ENCODE data around the gene NAB2.

The NAB2 gene

DNA sequence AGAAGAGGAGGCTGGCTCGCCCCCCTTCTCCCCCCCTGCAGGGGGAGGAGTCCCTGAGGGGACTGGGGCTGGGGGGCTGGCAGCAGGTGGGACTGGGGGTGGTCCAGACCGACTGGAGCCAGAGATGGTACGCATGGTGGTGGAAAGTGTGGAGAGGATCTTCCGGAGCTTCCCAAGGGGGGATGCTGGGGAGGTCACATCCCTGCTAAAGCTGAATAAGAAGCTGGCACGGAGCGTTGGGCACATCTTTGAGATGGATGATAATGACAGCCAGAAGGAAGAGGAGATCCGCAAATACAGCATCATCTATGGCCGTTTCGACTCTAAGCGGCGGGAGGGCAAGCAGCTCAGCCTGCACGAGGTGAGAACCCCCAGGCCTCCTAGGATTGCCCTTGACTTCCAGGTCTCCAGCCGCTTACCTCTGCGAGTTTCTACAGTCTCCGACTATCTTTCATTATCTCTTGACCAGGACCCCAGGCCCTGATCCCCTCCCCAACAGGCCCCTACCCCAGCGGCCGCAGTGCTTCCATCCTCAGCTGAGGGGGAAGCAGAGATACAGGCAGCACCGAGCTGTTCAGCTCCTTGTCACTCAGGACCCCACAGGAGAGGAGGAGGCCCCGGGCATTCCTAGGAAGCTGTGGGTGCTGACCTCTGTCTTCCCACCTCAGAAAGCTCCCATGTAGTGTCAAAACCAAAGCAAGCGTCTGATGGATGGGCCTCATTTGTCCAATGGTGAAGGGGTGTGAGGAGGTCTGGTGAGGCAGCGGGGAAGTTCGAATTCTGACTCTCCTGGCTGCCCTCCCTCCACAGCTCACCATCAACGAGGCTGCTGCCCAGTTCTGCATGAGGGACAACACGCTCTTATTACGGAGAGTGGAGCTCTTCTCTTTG lies 3.0 kb downstream of the NAB2 start:
- TF ChIP-seq CREB1 (IDR thresholded peaks at IDR 0.05; ENCODE audit: low read depth) (no peak), EGR1 (IDR thresholded peaks at IDR 0.05) (no peak), YY1 (IDR thresholded peaks at IDR 0.05; ENCODE audit: low read depth) (no peak), FOXM1 (IDR thresholded peaks at IDR 0.05; ENCODE audit: borderline replicate concordance, low read depth) (no peak), NFIC (IDR thresholded peaks at IDR 0.05) (no peak), RAD21 (IDR thresholded peaks at IDR 0.05; ENCODE audit: low read depth) (no peak)

GRCh38 chr12:57092529-57092862 lies 3.6 kb downstream of the NAB2 start:
- no peak for TF ChIP-seq NFIC (IDR thresholded peaks at IDR 0.05)

- no peak for TF ChIP-seq FOXM1 (IDR thresholded peaks at IDR 0.05; ENCODE audit: borderline replicate concordance, low read depth)
- no peak for TF ChIP-seq TAF1 (IDR thresholded peaks at IDR 0.05; ENCODE audit: low read depth)
- TF ChIP-seq TEAD4 (IDR thresholded peaks at IDR 0.05), result no peak
- no peak for TF ChIP-seq ZBTB7A (IDR thresholded peaks at IDR 0.05; ENCODE audit: low read depth)
- TF ChIP-seq NFIC (IDR thresholded peaks at IDR 0.05), result no peak
- TF ChIP-seq, protein P1, sequence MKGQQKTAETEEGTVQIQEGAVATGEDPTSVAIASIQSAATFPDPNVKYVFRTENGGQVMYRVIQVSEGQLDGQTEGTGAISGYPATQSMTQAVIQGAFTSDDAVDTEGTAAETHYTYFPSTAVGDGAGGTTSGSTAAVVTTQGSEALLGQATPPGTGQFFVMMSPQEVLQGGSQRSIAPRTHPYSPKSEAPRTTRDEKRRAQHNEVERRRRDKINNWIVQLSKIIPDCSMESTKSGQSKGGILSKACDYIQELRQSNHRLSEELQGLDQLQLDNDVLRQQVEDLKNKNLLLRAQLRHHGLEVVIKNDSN (IDR thresholded peaks at IDR 0.05), result no peak
- TF ChIP-seq, protein P2, sequence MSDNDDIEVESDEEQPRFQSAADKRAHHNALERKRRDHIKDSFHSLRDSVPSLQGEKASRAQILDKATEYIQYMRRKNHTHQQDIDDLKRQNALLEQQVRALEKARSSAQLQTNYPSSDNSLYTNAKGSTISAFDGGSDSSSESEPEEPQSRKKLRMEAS (IDR thresholded peaks at IDR 0.05), result no peak
- TF ChIP-seq TCF12 (IDR thresholded peaks at IDR 0.05; ENCODE audit: low read depth), result no peak
- TF ChIP-seq YY1 (IDR thresholded peaks at IDR 0.05; ENCODE audit: low read depth), result no peak
- TF ChIP-seq REST (IDR thresholded peaks at IDR 0.05; ENCODE audit: low read depth), result no peak
These were observed 4.0 kb downstream of the NAB2 start for GRCh38 chr12:57092876-57093414.

- TF ChIP-seq CREB1 (IDR thresholded peaks at IDR 0.05; ENCODE audit: low read depth), result no peak
- no peak for TF ChIP-seq CEBPB (IDR thresholded peaks at IDR 0.05)
- TF ChIP-seq ZBTB7A (IDR thresholded peaks at IDR 0.05; ENCODE audit: low read depth), result peak; percentile 82
- TF ChIP-seq TAF1 (IDR thresholded peaks at IDR 0.05; ENCODE audit: low read depth), result no peak
- TF ChIP-seq NFIC (IDR thresholded peaks at IDR 0.05), result no peak
- peak; percentile 98 for TF ChIP-seq EGR1 (IDR thresholded peaks at IDR 0.05)
- TF ChIP-seq REST (IDR thresholded peaks at IDR 0.05; ENCODE audit: low read depth), result no peak
- peak; percentile 87 for TF ChIP-seq RAD21 (IDR thresholded peaks at IDR 0.05; ENCODE audit: low read depth)
These were observed 4.7 kb downstream of the NAB2 start for GRCh38 chr12:57093415-57094207.

- TF ChIP-seq TEAD4 (IDR thresholded peaks at IDR 0.05), result peak; percentile 47; the same call in 1 of the 2 replicates
- TF ChIP-seq YY1 (IDR thresholded peaks at IDR 0.05; ENCODE audit: low read depth), result no peak
- TF ChIP-seq, protein P2 (IDR thresholded peaks at IDR 0.05), result no peak
- TF ChIP-seq EP300 (IDR thresholded peaks at IDR 0.05; ENCODE audit: borderline replicate concordance), result no peak
- peak; percentile 47; the same call in 1 of the 2 replicates for TF ChIP-seq EGR1 (IDR thresholded peaks at IDR 0.05)
- TF ChIP-seq CEBPB (IDR thresholded peaks at IDR 0.05), result no peak
- TF ChIP-seq ZBTB7A (IDR thresholded peaks at IDR 0.05; ENCODE audit: low read depth), result no peak; the same call in 1 of the 2 replicates
These were observed 5.6 kb downstream of the NAB2 start for GRCh38 chr12:57094208-57095160.

Measured in Ishikawa (cell line).